Left renal pelvis (tissue), 4 donors: Measurements from ENCODE around the gene MACROD2. TPM values are rescaled to one million over a fixed set of nuclear protein-coding genes. Genes with fewer than 3 reads are reported as not detected.
"Not testable (repeated sequence)": the region's sequence is repeated elsewhere in the genome, so short reads cannot be mapped to it uniquely, and the experiment has no call there.

ENCODE experiments used
- DNase-seq, 4 donors: peaks; one replicate each; pipeline ENCODE4 v3.0.0-alpha.2; 2013; ENCODE audit warnings: low read depth in 4 of 4, low spot score in 3 of 4
- polyA plus RNA-seq, 4 donors: library from polyadenylated mRNA; unstranded; fragments of 120-200 nt; gene quantifications; one replicate each; pipeline ENCODE4 v1.2.1, GENCODE V29; 2013; ENCODE audit not compliant: insufficient read length in 4 of 4

The MACROD2 gene
- polyA plus RNA-seq, 4 donors, result 7.0 to 17.8 (median 12.7) TPM

DNA sequence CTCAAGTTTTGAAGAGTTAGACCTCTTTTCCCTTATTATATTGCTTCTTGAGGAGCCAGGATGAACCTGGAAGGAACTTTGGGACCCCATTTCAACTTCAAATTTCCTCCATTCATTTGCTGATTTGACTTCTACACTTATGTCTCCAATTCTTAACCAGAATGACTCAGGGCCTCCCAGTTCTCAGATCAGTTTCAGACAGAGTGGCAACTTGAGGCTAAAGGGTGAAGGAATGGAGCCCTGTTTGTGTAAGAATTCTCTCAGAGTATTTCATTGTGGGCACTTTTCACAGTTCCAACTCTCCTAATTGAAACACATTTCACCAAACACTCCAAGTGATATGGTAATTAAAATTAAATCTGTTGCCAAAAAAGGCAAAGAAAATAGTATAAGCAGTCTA is 451.1 kb downstream of the MACROD2 start:
- DNase-seq, result no peak

- no peak for DNase-seq
Observed at GRCh38 chr20:14449323-14449722, 454.0 kb downstream of the MACROD2 start.

GRCh38 chr20:14450256-14450655 is 454.9 kb downstream of the MACROD2 start:
- DNase-seq, result no peak

DNA sequence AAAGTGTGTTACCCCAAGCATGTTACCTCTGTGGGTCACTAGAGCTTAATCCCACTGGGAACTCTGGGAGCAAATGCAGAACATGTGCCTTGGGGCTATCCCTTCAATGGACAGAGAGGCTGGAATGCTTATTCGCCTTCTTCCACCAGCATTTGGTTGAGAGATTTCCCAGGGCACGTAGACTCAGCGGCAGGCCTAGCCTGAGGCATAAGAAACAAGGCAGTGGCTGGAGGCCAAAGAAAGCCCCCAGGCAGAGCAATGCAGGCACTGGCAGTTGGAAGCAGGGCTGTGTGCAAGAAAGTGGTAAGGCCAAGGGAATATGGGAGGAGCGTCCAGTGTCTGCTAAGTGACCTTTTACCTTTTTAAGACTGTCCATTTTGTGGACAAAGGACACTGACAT is 456.1 kb downstream of the MACROD2 start:
- DNase-seq, result no peak

- DNase-seq, result no peak
Observed at GRCh38 chr20:14453259-14453658, 457.9 kb downstream of the MACROD2 start.

DNA sequence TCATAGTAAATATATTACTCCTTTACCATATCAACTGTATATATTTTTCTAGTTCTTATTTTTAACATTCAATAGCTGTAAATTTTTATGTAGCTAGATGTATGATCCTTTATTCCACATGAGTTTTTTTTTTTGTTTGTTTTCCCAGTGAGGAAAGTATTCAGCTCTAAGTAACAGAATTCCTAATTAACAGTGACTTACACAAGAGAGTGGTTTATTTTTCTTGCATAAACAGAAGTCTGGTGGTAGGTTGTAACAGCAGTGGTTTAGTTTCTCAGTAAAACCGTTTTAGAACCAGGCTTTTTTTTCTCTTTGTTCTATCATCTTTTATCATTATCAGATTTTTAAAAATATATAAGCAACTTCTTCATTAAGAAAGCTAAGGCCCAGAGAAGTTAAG is 459.0 kb downstream of the MACROD2 start:
- no peak for DNase-seq

DNA sequence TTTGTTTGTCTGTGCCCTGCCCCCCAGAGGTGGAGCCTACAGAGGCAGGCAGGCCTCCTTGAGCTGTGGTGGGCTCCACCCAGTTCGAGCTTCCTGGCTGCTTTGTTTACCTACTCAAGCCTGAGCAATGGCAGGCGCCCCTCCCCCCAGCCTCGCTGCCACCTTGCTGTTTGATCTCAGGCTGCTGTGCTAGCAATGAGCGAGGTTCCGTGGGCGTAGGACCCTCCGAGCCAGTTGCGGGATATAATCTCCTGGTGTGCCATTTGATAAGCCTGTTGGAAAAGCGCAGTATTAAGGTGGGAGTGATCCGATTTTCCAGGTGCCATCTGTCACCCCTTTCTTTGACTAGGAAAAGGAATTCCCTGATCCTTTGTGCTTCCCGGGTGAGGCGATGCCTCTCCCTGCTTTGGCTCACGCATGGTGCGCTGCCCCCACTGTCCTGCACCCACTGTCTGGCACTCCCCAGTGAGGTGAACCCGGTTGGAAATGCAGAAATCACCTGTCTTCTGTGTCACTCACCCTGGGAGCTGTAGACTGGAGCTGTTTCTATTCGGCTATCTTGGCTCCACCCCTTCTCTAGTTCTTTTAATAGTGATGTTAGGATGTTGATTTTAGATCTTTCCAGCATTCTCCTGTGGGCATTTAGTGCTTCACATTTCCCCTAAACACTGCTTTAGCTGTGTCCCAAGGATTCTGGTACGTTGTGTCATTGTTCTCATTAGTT is 471.9 kb downstream of the MACROD2 start:
- not testable (repeated sequence) for DNase-seq

DNA sequence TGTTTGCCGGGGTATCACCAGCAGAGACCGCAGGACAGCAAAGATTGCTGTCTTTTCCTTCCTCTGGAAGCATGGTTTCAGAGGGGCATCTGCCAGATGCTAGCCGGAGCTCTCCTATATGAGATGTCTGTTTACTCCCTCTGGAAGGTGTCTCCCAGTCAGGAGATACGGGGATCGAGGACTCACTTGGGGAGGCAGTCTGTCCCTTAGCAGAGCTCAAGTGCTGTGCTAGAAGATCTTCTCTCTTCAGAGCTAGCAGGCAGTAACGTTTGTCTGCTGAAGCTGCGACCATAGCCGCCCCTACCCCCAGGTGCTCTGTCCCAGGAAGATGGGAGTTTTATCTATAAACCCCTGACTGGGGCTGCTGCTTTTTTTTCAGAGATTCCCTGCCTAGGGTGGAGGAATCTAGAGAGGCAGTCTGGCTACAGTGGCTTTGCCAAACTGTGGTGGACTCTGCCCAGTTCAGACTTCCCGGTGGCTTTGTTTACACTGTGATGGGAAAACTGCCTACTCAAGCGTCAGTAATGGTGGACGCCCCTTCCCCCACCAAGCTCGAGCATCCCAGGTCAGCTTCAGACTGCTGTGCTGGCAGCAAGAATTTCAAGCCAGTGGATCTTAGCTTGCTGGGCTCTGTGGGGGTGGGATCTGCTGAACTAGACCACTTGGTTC is 475.0 kb downstream of the MACROD2 start:
- no peak for DNase-seq

DNA sequence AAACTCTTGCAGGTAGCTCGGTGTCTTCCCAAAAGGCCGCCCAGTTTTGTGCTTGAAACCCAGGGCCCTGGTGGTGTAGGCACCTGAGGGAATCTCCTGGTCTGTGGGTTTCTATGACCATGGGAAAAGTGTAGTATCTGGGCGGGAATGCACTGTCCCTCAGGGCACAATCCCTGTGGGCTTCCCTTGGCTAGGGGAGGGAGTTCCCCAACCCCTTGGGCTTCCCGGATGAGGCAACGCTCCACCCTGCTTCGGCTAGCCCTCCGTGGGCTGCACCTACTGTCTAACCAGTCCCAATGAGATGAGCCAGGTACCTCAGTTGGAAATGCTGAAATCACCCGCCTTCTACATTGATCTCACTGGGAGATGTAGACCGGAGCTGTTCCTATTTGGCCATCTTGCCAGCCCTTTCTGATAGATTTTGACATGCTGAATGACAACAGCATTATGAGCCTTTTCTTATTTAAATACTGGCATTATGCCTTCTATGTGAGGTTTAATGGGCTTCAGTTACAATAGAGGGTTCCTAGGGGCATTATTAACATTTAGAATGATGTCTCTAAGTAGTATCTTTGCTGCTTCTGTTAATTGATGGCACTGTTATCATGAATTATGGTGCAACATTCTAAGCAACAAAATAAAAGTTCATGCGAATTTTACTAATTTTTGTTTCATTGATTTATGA is 475.8 kb downstream of the MACROD2 start:
- DNase-seq, result no peak

- DNase-seq, result no peak
Observed at GRCh38 chr20:14477125-14477524, 481.8 kb downstream of the MACROD2 start.

GRCh38 chr20:14478126-14478525 is 482.8 kb downstream of the MACROD2 start:
- no peak for DNase-seq

DNA sequence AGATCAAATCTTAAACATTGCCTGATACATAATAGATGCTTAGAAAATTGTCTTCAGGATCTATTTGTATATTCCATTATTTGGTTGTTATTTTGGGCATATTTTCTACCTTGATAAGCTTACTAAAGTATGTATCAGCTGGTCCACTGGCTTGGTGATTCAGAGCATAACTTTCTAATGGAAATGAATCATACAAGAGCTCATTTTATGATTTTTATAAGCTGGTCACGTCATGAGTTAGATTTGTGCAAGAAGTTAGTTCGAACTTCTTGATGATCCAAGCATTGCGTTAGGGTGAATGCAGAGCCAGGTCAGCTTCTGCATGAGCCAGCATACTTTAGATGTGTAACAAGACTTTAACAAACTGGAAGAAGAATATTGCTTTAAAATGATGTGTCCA is 486.5 kb downstream of the MACROD2 start:
- no peak for DNase-seq

DNA sequence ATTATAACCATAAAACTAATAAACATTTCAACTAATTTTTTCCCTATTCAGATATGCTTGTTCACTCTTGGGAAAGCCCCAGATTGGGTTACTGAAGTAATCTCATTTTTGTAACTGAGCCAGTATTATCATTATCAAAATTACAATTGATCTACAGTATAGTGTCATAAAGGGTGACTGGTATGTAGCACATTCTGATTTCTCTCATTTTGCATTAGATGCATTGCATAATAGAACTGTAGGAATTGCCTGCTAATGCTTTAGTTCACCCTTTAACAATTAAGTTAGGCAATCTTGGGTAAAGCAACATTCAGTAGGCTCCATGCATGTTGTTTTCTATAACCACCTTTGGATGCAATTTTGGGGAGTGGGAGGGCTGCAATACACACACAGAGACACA is 492.9 kb downstream of the MACROD2 start:
- no peak for DNase-seq

DNA sequence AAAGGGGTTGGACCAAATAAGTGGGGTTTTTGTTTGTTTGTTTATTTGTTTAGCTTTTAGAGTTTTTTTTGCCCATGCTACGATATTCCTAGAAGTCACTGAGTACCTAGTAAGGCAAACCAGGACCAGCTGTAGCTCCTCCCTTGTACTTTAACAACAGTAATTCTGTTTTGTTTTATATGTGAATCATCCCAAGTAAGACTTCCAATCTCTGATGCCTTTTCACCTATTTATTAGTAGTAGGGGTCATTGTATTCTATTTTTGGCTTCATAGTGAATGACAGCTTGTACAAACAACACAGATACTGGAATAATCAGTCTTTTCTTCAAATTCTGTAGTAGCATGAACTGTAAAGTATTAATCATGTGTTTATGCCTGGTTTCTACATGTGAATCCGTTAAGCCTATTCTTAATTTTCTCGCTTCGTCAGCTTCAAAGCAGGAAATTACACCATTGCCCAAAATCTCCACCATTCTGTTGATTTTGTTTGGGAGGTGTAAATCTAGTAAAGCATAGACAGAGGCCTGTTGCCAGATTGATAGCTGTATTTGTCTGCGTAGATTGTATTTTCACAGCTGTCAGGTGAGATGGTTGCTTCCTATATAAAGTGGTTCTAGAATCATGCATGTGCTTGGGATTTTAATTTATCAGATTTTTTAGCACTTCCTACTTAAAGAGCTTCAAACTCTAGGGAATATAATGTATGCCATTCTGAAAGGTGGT is 493.6 kb downstream of the MACROD2 start:
- DNase-seq, result no peak

GRCh38 chr20:14489544-14489943 is 494.2 kb downstream of the MACROD2 start:
- DNase-seq, result no peak

GRCh38 chr20:14491436-14491835 is 496.1 kb downstream of the MACROD2 start:
- DNase-seq, result no peak

DNA sequence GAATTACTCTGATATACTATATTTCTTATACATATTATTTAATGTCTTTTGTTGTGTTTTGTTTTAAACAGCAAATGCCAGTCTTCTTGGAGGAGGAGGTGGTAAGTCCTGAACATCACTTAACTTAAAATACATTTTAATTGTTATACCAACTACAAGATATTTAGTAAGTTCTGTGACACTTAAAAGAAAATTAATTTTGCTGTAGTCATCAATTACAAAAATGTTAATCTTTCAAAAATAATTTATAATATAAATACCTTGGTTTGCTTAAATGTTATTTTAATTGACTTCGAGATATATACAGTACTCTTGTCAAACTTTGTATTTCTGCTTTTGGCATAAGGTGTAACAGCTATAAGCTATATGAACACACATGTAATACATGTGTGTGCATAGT is 498.1 kb downstream of the MACROD2 start:
- DNase-seq, result no peak

GRCh38 chr20:14494355-14494754 is 499.0 kb downstream of the MACROD2 start:
- DNase-seq, result no peak

- DNase-seq, result no peak
Observed at GRCh38 chr20:14495066-14495465, 499.8 kb downstream of the MACROD2 start.

GRCh38 chr20:14497004-14497403 is 501.7 kb downstream of the MACROD2 start:
- no peak for DNase-seq

DNA sequence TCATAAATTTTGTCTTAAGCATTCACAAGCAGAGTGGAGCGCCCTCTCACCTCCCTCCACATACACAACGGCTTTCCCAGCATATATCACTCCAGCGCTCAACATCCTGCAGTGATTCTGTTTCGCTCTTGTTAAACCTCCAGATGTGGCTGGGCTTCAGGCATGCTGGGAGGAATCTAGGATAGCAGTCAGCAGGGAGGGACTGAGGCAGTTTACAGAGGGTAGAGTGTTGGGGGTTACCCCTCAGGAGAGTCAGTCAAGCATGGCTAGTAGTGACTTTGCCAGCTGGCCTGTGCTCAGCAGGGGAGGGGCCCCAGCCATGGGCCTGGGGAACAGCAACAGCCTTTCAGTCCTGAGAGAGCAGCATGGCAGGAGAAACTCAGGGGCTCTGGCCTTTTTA is 503.5 kb downstream of the MACROD2 start:
- peak in 2 of 4 donors; percentile 10 to 41 for DNase-seq
